Esophagus muscularis mucosa (tissue), 4 donors: ENCODE data around the gene DCAF4.

Source experiments
- EP300 ChIP-seq: sonication (generic); formaldehyde crosslinking; IDR thresholded peaks from one replicate; pipeline ENCODE4 v1.6.1; 2017; ENCODE audit warnings: antibody characterized with exemption
- POLR2A ChIP-seq: fragments of 450-650 bp; IDR thresholded peaks from one replicate; pipeline ENCODE4 v1.6.1; 2017; ENCODE audit warnings: antibody characterized with exemption, moderate library complexity, mild to moderate bottlenecking, low read depth
- TF ChIP-seq, protein P1 (sequence below), 3 experiments: fragments of 200-600 bp in 2 of 3; fragments of 450-650 bp in 1 of 3; sonication (generic) in 2 of 3; IDR thresholded peaks; one replicate each; pipeline ENCODE4 v1.5.1; 2017 to 2019; ENCODE audit warnings: antibody characterized with exemption in 3 of 3, mild to moderate bottlenecking in 2 of 3, moderate library complexity in 1 of 3

DNA sequence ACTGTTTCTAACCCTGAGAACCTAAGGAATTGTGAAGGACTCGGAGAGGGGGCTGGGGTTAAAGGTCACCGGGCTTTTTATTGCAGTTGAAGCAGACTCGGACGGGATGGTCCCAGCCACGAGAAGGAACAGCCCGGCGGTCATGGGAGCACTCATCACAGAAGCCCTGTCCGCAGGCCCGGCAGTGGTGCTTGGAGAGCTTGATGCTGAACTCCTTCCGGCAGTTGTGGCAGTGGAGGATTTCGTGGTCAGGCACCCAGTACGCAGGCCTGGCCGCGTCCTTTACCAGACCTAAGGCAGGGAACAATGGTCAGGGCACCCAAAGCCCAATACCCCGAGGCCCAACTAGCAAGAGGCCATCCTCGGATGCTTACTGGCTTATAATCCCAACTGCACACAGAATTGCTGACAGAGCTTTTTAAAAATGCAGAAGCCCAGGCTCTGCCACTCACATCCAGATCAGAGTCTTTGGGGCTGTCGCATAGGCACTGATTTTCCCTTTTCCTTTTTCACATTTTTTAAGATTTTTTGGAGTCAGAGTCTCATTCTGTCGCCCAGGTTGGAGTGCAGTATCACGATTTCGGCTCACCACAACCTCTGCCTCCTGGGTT is 44.7 kb downstream of the DCAF4 start:
- TF ChIP-seq EP300 (no peak), POLR2A (no peak)
- TF ChIP-seq, protein P1, sequence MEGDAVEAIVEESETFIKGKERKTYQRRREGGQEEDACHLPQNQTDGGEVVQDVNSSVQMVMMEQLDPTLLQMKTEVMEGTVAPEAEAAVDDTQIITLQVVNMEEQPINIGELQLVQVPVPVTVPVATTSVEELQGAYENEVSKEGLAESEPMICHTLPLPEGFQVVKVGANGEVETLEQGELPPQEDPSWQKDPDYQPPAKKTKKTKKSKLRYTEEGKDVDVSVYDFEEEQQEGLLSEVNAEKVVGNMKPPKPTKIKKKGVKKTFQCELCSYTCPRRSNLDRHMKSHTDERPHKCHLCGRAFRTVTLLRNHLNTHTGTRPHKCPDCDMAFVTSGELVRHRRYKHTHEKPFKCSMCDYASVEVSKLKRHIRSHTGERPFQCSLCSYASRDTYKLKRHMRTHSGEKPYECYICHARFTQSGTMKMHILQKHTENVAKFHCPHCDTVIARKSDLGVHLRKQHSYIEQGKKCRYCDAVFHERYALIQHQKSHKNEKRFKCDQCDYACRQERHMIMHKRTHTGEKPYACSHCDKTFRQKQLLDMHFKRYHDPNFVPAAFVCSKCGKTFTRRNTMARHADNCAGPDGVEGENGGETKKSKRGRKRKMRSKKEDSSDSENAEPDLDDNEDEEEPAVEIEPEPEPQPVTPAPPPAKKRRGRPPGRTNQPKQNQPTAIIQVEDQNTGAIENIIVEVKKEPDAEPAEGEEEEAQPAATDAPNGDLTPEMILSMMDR (IDR thresholded peaks at IDR 0.05), result no peak
